H9 (cell line): Measurements from ENCODE around the gene B3GNT3. TPM values are rescaled to one million over a fixed set of nuclear protein-coding genes. Genes with fewer than 3 reads are reported as not detected.

ENCODE experiments used
- DNase-seq: peaks from one replicate; pipeline ENCODE4 v3.0.0-alpha.2; 2017
- H2AFZ ChIP-seq: one replicate; pipeline ENCODE4 v1.6.1; 2013; ENCODE audit warnings: mild to moderate bottlenecking, low read length, control low read depth, moderate library complexity
- H2AK5ac ChIP-seq: 2 replicates; pipeline ENCODE4 v1.6.1; 2013; ENCODE audit warnings: low read length, control low read depth, mixed read lengths; ENCODE audit not compliant: insufficient read length
- H2BK120ac ChIP-seq: one replicate; pipeline ENCODE4 v1.6.1; 2013; ENCODE audit warnings: low read depth, mild to moderate bottlenecking, low read length, control low read depth, inconsistent platforms; ENCODE audit not compliant: poor library complexity, severe bottlenecking
- H2BK12ac ChIP-seq: 2 replicates; pipeline ENCODE4 v1.6.1; 2013; ENCODE audit warnings: low read length, control low read depth, mixed read lengths, low read depth; ENCODE audit not compliant: insufficient read length
- H2BK15ac ChIP-seq: 2 replicates; pipeline ENCODE4 v1.6.1; 2013; ENCODE audit warnings: low read depth, low read length, control low read depth
- H2BK20ac ChIP-seq: one replicate; pipeline ENCODE4 v1.6.1; 2013; ENCODE audit warnings: low read depth, mild to moderate bottlenecking, low read length, control low read depth, inconsistent platforms; ENCODE audit not compliant: poor library complexity, severe bottlenecking
- H2BK5ac ChIP-seq: 2 replicates; pipeline ENCODE4 v1.6.1; 2013; ENCODE audit warnings: low read length, control low read depth, mixed read lengths; ENCODE audit not compliant: insufficient read length
- H3K14ac ChIP-seq: 2 replicates; pipeline ENCODE4 v1.6.1; 2013; ENCODE audit warnings: low read length, control low read depth; ENCODE audit not compliant: insufficient read depth
- H3K18ac ChIP-seq: 2 replicates; pipeline ENCODE4 v1.6.1; 2013; ENCODE audit warnings: low read depth, mild to moderate bottlenecking, mixed read lengths, low read length, control low read depth; ENCODE audit not compliant: insufficient read length
- H3K23ac ChIP-seq: 2 replicates; pipeline ENCODE4 v1.6.1; 2013; ENCODE audit warnings: low read length, control low read depth, mixed read lengths, low read depth; ENCODE audit not compliant: insufficient read length
- H3K23me2 ChIP-seq: 2 replicates; pipeline ENCODE4 v1.6.1; 2013; ENCODE audit warnings: low read depth, mild to moderate bottlenecking, mixed read lengths, low read length, control low read depth; ENCODE audit not compliant: insufficient read length, poor library complexity, severe bottlenecking
- H3K27ac ChIP-seq: 2 replicates; pipeline ENCODE4 v1.5.1; 2013; ENCODE audit warnings: low read length, control low read depth, mixed read lengths, low read depth; ENCODE audit not compliant: insufficient read length
- H3K27me3 ChIP-seq: 2 replicates; pipeline ENCODE4 v1.6.1; 2013; ENCODE audit warnings: low read length, control low read depth, inconsistent platforms; ENCODE audit not compliant: insufficient read depth
- H3K4ac ChIP-seq: 2 replicates; pipeline ENCODE4 v1.6.1; 2013; ENCODE audit warnings: low read depth, mild to moderate bottlenecking, control low read depth, inconsistent platforms, low read length, moderate library complexity
- H3K4me1 ChIP-seq: 2 replicates; pipeline ENCODE4 v1.6.1; 2013; ENCODE audit warnings: low read length, control low read depth, inconsistent platforms; ENCODE audit not compliant: insufficient read depth
- H3K4me2 ChIP-seq: 2 replicates; pipeline ENCODE4 v1.6.1; 2013; ENCODE audit warnings: low read length, control low read depth, mixed read lengths; ENCODE audit not compliant: insufficient read length, insufficient read depth
- H3K56ac ChIP-seq: 2 replicates; pipeline ENCODE4 v1.6.1; 2013; ENCODE audit warnings: low read depth, mild to moderate bottlenecking, mixed read lengths, low read length, control low read depth; ENCODE audit not compliant: insufficient read length
- H3K79me1 ChIP-seq: 2 replicates; pipeline ENCODE4 v1.6.1; 2013; ENCODE audit warnings: low read depth, mild to moderate bottlenecking, moderate library complexity, low read length, control low read depth, inconsistent platforms; ENCODE audit not compliant: insufficient read depth, poor library complexity, severe bottlenecking
- H3K79me2 ChIP-seq: 2 replicates; pipeline ENCODE4 v1.6.1; 2013; ENCODE audit warnings: low read length, control low read depth, inconsistent platforms; ENCODE audit not compliant: insufficient read depth
- H3K9ac ChIP-seq: 2 replicates; pipeline ENCODE4 v1.6.1; 2013; ENCODE audit warnings: low read length, control low read depth, mixed read lengths; ENCODE audit not compliant: insufficient read length; ENCODE audit errors: extremely low read depth
- H3K9me3 ChIP-seq: one replicate; pipeline ENCODE4 v1.6.1; 2013; ENCODE audit warnings: low read depth, low read length, inconsistent platforms; ENCODE audit not compliant: control insufficient read depth
- H3T11ph ChIP-seq: one replicate; pipeline ENCODE4 v1.6.1; 2013; ENCODE audit warnings: mild to moderate bottlenecking, low read length, control low read depth, inconsistent platforms
- H4K20me1 ChIP-seq: one replicate; pipeline ENCODE4 v1.6.1; 2013; ENCODE audit not compliant: control insufficient read depth, insufficient read length, insufficient read depth
- H4K5ac ChIP-seq: 2 replicates; pipeline ENCODE4 v1.6.1; 2013; ENCODE audit warnings: low read depth, mild to moderate bottlenecking, mixed read lengths, low read length, control low read depth; ENCODE audit not compliant: insufficient read length
- H4K8ac ChIP-seq: replicated peaks from 2 replicates; pipeline ENCODE4 v1.6.1; 2013; ENCODE audit warnings: low read length, control low read depth, mixed read lengths, low read depth; ENCODE audit not compliant: insufficient read length
- H4K91ac ChIP-seq: 2 replicates; pipeline ENCODE4 v1.6.1; 2013; ENCODE audit warnings: low read depth, mild to moderate bottlenecking, moderate library complexity, mixed read lengths, low read length, control low read depth; ENCODE audit not compliant: insufficient read length
- H3K27ac Mint-ChIP-seq, 3 experiments: 2 replicates in 2 of 3; 3 replicates in 1 of 3; pipeline ENCODE4 v1.8.0; 2020 to 2021; ENCODE audit warnings: mixed read lengths in 3 of 3, mild to moderate bottlenecking in 1 of 3, moderate library complexity in 1 of 3
- H3K27me3 Mint-ChIP-seq: 2 replicates; pipeline ENCODE4 v1.8.0; 2021; ENCODE audit warnings: low read depth, mild to moderate bottlenecking, moderate library complexity, mixed read lengths
- H3K36me3 Mint-ChIP-seq, 3 experiments: 2 replicates in 2 of 3; 3 replicates in 1 of 3; pipeline ENCODE4 v1.8.0; 2020 to 2021; ENCODE audit warnings: low read depth in 3 of 3, mixed read lengths in 3 of 3; ENCODE audit not compliant: insufficient read depth in 1 of 3
- H3K4me1 Mint-ChIP-seq, 2 experiments: 2 replicates each; pipeline ENCODE4 v1.8.0; 2020; ENCODE audit warnings: mixed read lengths in 2 of 2
- H3K4me3 Mint-ChIP-seq, 2 experiments: 2 replicates in 1 of 2; 3 replicates in 1 of 2; pipeline ENCODE4 v1.8.0; 2020 to 2021; ENCODE audit warnings: mild to moderate bottlenecking in 2 of 2, mixed read lengths in 2 of 2, moderate library complexity in 1 of 2
- H3K9me3 Mint-ChIP-seq, 2 experiments: 2 replicates in 1 of 2; 3 replicates in 1 of 2; pipeline ENCODE4 v1.8.0; 2020; ENCODE audit warnings: mild to moderate bottlenecking in 2 of 2, mixed read lengths in 2 of 2, moderate library complexity in 1 of 2
- WGBS: extraction: QIAGEN DNeasy Blood & Tissue Kit; methylation state at CpG from one replicate; pipeline ENCODE4 v1.1.7; 2013; ENCODE audit warnings: missing lambda C conversion rate, low lambda C conversion rate, mixed read lengths; ENCODE audit not compliant: insufficient read length; ENCODE audit errors: extremely low coverage; 5-methylcytosine and 5-hydroxymethylcytosine counted together
- total RNA-seq: library from RNA; stranded (reverse); gene quantifications from 2 replicates; pipeline ENCODE4 v1.2.1, GENCODE V29; 2021
- TF ChIP-seq, protein P1 (sequence below): fragments of 200-600 bp; sonication (generic); conservative IDR thresholded peaks from 3 replicates; pipeline ENCODE4 v1.8.0; 2021; ENCODE audit warnings: antibody characterized with exemption, mild to moderate bottlenecking

Gene B3GNT3
- total RNA-seq, 1 experiment from 2014 or later: 0.96 TPM

- no CpG with 5 or more reads among the region's 14 CpGs for WGBS
Measured at GRCh38 chr19:17803264-17803896, 8.4 kb downstream of the B3GNT3 start.

More at GRCh38 chr19:17803264-17803896, 8.4 kb downstream of the B3GNT3 start:
- no peak overlapping the region for H2BK12ac ChIP-seq
- H4K8ac ChIP-seq: no peak overlapping the region
- no peaks in the 10 kb centered on the region for H3K27me3 ChIP-seq
- H3K4ac ChIP-seq: no peak overlapping the region
- H3K9me3 ChIP-seq: no peaks in the 10 kb centered on the region
- no peaks in the 10 kb centered on the region for H4K20me1 ChIP-seq
- peaks cover 2% of the 10 kb centered on the region; the same call in 1 of the 2 replicates for H3K27me3 Mint-ChIP-seq
- no peak overlapping the region for H3T11ph ChIP-seq
- H3K4me2 ChIP-seq: no peak overlapping the region
- H4K91ac ChIP-seq: no peak overlapping the region
- no peak overlapping the region for H3K27ac ChIP-seq
- TF ChIP-seq, protein P1, sequence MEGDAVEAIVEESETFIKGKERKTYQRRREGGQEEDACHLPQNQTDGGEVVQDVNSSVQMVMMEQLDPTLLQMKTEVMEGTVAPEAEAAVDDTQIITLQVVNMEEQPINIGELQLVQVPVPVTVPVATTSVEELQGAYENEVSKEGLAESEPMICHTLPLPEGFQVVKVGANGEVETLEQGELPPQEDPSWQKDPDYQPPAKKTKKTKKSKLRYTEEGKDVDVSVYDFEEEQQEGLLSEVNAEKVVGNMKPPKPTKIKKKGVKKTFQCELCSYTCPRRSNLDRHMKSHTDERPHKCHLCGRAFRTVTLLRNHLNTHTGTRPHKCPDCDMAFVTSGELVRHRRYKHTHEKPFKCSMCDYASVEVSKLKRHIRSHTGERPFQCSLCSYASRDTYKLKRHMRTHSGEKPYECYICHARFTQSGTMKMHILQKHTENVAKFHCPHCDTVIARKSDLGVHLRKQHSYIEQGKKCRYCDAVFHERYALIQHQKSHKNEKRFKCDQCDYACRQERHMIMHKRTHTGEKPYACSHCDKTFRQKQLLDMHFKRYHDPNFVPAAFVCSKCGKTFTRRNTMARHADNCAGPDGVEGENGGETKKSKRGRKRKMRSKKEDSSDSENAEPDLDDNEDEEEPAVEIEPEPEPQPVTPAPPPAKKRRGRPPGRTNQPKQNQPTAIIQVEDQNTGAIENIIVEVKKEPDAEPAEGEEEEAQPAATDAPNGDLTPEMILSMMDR: no peak
- H3K4me3 Mint-ChIP-seq: no peak overlapping the region
- no peak overlapping the region for H4K5ac ChIP-seq
- no peak overlapping the region; the same call in 1 of the 2 replicates for H3K14ac ChIP-seq
- H2BK120ac ChIP-seq: no peak overlapping the region
- no peaks in the 10 kb centered on the region for H3K79me1 ChIP-seq
- H3K27ac Mint-ChIP-seq: peak overlapping the region in 1 of 3 experiments; percentile 57; a peak in 1 of 7 replicates
- H3K36me3 Mint-ChIP-seq: no peaks in the 10 kb centered on the region
- H2BK15ac ChIP-seq: no peak overlapping the region
- no peak overlapping the region for H2BK20ac ChIP-seq
- no peak for DNase-seq
- no peaks in the 10 kb centered on the region for H3K79me2 ChIP-seq
- no peak overlapping the region for H3K18ac ChIP-seq
- no peak overlapping the region for H2AFZ ChIP-seq
- no peaks in the 10 kb centered on the region for H3K4me1 ChIP-seq
- no peaks in the 10 kb centered on the region; a peak in 1 of 5 replicates for H3K9me3 Mint-ChIP-seq
- no peaks in the 10 kb centered on the region for H3K4me1 Mint-ChIP-seq
- no peak overlapping the region for H3K9ac ChIP-seq
- H3K23me2 ChIP-seq: no peaks in the 10 kb centered on the region
- no peak overlapping the region for H3K23ac ChIP-seq
- no peak overlapping the region for H3K56ac ChIP-seq
- no peak overlapping the region for H2BK5ac ChIP-seq
- H2AK5ac ChIP-seq: no peak overlapping the region
